GM23338 (cell line): ENCODE results near the gene SFSWAP.

Source experiments
- CREB1 ChIP-seq: fragments of 250-450 bp; sonication (Bioruptor Pico); IDR thresholded peaks from 2 replicates; pipeline ENCODE4 v1.5.0; 2020; ENCODE audit warnings: low read depth, mild to moderate bottlenecking, moderate library complexity
- EZH2 ChIP-seq: fragments of 200-600 bp; sonication (generic); IDR thresholded peaks from one replicate; pipeline ENCODE4 v1.8.0; 2017; ENCODE audit warnings: antibody characterized with exemption, mild to moderate bottlenecking, low read depth; ENCODE audit not compliant: unreplicated experiment
- EZH2phosphoT487 ChIP-seq: fragments of 200-600 bp; sonication (generic); IDR thresholded peaks from one replicate; pipeline ENCODE4 v1.8.1; 2018; ENCODE audit warnings: antibody characterized with exemption; ENCODE audit not compliant: unreplicated experiment
- JUNB ChIP-seq: IDR thresholded peaks from one replicate; pipeline ENCODE4 v1.6.1; 2016; ENCODE audit warnings: antibody characterized with exemption; ENCODE audit not compliant: unreplicated experiment
- NANOG ChIP-seq: IDR thresholded peaks from 2 replicates; pipeline ENCODE4 v1.6.1; 2016; ENCODE audit warnings: antibody characterized with exemption, borderline replicate concordance
- POLR2AphosphoS5 ChIP-seq: IDR thresholded peaks from 2 replicates; pipeline ENCODE4 v1.6.1; 2016; ENCODE audit warnings: antibody characterized with exemption, low read depth
- STAT1 ChIP-seq: IDR thresholded peaks from one replicate; pipeline ENCODE4 v1.6.1; 2016; ENCODE audit warnings: antibody characterized with exemption; ENCODE audit not compliant: unreplicated experiment
- TF ChIP-seq, protein P1 (sequence below), 2 experiments: fragments of 200-600 bp in 1 of 2; sonication (generic) in 1 of 2; conservative IDR thresholded peaks; 2 replicates each; pipeline versions ENCODE4 v1.5.1 to v1.6.1; 2016 to 2017; ENCODE audit warnings: antibody characterized with exemption in 2 of 2, low read depth in 2 of 2, mild to moderate bottlenecking in 2 of 2, moderate library complexity in 1 of 2
- TF ChIP-seq, protein P2 (sequence below): IDR thresholded peaks from one replicate; pipeline ENCODE4 v1.6.1; 2018; ENCODE audit warnings: antibody characterized with exemption; ENCODE audit not compliant: unreplicated experiment

DNA sequence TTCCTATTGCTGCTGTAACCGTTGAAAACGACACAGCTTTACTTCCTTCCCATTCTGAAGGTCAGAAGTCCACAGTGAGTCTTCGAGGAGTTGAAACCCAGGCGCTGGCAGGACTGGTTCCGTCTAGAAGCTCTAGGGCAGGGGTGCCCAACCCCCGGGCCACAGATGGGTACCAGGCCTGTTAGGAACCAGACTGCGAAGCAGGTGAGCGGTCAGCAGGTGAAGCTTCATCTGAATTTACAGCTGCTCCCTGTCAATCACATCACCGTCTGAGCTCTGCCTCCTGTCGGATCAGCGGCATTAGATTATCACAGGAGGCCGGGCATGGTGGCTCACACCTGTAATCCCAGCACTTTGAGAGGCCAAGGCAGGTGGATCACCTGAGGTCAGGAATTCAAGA is 12.6 kb upstream of the SFSWAP start:
- TF ChIP-seq, protein P1, sequence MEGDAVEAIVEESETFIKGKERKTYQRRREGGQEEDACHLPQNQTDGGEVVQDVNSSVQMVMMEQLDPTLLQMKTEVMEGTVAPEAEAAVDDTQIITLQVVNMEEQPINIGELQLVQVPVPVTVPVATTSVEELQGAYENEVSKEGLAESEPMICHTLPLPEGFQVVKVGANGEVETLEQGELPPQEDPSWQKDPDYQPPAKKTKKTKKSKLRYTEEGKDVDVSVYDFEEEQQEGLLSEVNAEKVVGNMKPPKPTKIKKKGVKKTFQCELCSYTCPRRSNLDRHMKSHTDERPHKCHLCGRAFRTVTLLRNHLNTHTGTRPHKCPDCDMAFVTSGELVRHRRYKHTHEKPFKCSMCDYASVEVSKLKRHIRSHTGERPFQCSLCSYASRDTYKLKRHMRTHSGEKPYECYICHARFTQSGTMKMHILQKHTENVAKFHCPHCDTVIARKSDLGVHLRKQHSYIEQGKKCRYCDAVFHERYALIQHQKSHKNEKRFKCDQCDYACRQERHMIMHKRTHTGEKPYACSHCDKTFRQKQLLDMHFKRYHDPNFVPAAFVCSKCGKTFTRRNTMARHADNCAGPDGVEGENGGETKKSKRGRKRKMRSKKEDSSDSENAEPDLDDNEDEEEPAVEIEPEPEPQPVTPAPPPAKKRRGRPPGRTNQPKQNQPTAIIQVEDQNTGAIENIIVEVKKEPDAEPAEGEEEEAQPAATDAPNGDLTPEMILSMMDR (conservative IDR thresholded peaks at IDR 0.05; ENCODE audit: low read depth in 2 of 2), result no peak
- TF ChIP-seq POLR2AphosphoS5, result no peak
- TF ChIP-seq STAT1, result no peak
- TF ChIP-seq EZH2, result no peak
- TF ChIP-seq JUNB, result no peak
- no peak for TF ChIP-seq CREB1 (CRISPR knock-in tag)
- no peak for TF ChIP-seq EZH2phosphoT487
- TF ChIP-seq, protein P2, sequence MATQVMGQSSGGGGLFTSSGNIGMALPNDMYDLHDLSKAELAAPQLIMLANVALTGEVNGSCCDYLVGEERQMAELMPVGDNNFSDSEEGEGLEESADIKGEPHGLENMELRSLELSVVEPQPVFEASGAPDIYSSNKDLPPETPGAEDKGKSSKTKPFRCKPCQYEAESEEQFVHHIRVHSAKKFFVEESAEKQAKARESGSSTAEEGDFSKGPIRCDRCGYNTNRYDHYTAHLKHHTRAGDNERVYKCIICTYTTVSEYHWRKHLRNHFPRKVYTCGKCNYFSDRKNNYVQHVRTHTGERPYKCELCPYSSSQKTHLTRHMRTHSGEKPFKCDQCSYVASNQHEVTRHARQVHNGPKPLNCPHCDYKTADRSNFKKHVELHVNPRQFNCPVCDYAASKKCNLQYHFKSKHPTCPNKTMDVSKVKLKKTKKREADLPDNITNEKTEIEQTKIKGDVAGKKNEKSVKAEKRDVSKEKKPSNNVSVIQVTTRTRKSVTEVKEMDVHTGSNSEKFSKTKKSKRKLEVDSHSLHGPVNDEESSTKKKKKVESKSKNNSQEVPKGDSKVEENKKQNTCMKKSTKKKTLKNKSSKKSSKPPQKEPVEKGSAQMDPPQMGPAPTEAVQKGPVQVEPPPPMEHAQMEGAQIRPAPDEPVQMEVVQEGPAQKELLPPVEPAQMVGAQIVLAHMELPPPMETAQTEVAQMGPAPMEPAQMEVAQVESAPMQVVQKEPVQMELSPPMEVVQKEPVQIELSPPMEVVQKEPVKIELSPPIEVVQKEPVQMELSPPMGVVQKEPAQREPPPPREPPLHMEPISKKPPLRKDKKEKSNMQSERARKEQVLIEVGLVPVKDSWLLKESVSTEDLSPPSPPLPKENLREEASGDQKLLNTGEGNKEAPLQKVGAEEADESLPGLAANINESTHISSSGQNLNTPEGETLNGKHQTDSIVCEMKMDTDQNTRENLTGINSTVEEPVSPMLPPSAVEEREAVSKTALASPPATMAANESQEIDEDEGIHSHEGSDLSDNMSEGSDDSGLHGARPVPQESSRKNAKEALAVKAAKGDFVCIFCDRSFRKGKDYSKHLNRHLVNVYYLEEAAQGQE, result no peak
- no peak for TF ChIP-seq NANOG
